ENCODE measurements around the gene KSR2.

KSR2 gene

DNA sequence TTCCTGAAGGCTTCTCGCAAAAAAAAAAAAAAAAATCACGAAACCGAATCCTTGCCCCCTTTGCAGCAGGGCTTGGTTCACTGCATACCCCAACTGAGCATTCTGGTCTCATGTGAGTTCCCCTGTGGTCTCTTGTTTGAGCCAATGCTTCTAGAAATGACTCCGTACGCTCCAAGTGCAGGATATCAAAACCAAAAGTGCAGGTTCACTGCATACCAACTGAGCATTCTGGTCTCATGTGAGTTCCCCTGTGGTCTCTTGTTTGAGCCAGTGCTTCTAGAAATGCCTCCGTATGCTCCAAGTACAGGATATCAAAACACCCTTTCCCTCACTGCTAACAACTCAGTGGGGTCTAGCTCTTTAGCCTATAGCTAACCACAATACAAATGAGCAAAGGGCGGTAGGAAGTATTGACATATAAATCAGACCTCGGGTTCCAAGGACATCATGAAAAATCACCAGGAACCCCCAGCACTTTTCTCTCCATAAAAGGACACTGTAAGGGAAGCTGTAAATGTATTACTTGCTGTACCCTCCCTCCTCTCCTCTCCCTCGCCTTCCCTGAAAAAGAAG is 401.1 kb downstream of the KSR2 start:
- DNase-seq (ENCODE audit: insufficient read length, low spot score) (no peak), FAIRE-seq (no peak)
- TF ChIP-seq SPI1 (IDR thresholded peaks at IDR 0.05; ENCODE audit: low read depth, low read length) (no peak), POLR2AphosphoS5 (IDR thresholded peaks at IDR 0.05; ENCODE audit: low read depth, low read length) (no peak), POLR2A (IDR thresholded peaks at IDR 0.05; ENCODE audit: low read depth, low read length) (no peak), TAF1 (IDR thresholded peaks at IDR 0.05; ENCODE audit: low read depth, low read length) (no peak), PAX5 (IDR thresholded peaks at IDR 0.05; ENCODE audit: insufficient read depth, low read length, severe bottlenecking) (no peak), POU2F2 (IDR thresholded peaks at IDR 0.05; ENCODE audit: low read depth, low read length) (no peak)

DNA sequence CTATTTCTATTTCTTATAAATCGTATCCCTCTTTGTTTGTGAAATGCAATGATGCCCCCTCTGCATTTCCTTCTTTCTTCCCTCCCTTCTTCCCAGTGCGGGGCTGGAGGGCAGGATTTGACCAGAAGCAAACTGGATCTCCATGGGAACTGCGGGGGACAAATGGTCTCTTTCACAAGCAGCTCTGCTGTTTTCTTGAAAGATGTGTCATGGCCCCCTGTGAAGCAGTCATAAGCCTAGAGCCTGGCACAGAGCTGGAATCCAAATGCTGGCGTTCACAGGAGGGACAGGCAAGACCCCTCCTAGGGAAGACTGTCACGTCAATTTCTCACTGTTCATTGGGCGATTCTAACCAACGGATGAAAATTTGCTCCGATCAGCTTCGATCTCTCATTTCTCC is 403.9 kb downstream of the KSR2 start:
- FAIRE-seq (no peak), DNase-seq (ENCODE audit: insufficient read length, low spot score) (no peak)
- TF ChIP-seq SPI1 (IDR thresholded peaks at IDR 0.05; ENCODE audit: low read depth, low read length) (no peak), TAF1 (IDR thresholded peaks at IDR 0.05; ENCODE audit: low read depth, low read length) (no peak)

DNA sequence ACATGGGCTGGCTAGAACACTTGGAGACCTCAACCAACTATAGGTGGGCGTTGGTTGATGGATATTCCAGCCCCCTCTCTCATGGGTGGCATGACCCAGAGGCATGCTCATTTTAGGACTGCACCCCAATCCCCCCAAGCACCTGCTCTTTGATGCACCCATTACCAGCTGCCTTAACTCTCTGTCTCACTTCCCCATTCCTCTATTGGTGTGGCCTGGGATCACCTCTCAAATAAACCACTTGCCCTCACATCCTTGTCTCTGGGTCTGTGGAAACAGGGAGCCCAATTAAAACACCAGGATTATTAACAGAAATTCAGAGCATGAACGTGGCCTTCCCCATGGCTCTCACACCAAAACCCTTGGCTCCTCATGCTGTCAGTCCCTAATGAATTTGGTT is 405.1 kb downstream of the KSR2 start:
- no peak for TF ChIP-seq POLR2A (IDR thresholded peaks at IDR 0.05; ENCODE audit: low read depth, low read length)
- peak; percentile 72 for TF ChIP-seq SPI1 (IDR thresholded peaks at IDR 0.05; ENCODE audit: low read depth, low read length)
- no peak for TF ChIP-seq TAF1 (IDR thresholded peaks at IDR 0.05; ENCODE audit: low read depth, low read length)
- TF ChIP-seq PAX5 (IDR thresholded peaks at IDR 0.05; ENCODE audit: insufficient read depth, low read length, severe bottlenecking) = no peak
- FAIRE-seq (no peak), DNase-seq (ENCODE audit: insufficient read length, low spot score) (no peak)

DNA sequence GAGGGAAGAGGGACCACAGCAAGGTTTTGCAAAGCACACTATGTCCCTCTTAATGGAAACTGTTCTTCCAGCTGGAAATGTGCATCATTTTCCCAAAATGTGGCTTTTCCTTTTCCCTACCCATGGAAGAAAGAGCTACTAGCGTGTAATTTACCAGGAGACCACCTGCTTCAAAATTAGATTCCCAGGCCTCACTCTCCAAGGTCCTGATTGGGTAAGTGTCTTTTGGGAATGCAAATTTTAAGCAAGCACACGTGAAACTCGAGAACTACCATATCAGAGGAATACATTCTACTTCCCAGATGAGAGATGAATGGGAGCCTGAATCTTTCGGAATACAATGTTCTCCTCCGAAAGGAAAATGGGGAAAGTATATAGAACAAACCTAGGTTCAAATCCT is 405.8 kb downstream of the KSR2 start:
- FAIRE-seq = no peak
- TF ChIP-seq POLR2A (IDR thresholded peaks at IDR 0.05; ENCODE audit: low read depth, low read length) (no peak), POLR2AphosphoS5 (IDR thresholded peaks at IDR 0.05; ENCODE audit: low read depth, low read length) (no peak), PAX5 (IDR thresholded peaks at IDR 0.05; ENCODE audit: insufficient read depth, low read length, severe bottlenecking) (no peak), SPI1 (IDR thresholded peaks at IDR 0.05; ENCODE audit: low read depth, low read length) (no peak), TAF1 (IDR thresholded peaks at IDR 0.05; ENCODE audit: low read depth, low read length) (no peak), POU2F2 (IDR thresholded peaks at IDR 0.05; ENCODE audit: low read depth, low read length) (no peak)
- DNase-seq (ENCODE audit: insufficient read length, low spot score) = no peak

DNA sequence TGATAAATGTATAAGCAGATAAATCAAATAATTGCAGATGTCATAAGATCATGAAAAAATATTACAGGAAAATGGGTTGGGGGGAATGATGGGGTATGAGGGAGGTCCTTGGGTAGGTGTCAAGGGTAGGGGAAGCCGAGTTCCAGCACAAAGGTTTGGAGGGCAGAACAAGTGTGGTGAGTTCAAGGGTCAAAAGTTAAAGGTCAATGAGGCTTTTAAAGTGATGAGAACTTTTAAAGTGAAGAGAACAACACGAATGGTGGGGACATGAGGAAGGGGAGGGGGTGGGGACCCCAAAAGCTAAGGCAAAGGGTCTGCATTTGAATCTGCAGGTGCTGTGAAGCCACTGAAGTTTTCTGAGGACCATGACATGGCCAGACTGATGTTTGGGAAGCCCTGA is 406.8 kb downstream of the KSR2 start:
- no peak for DNase-seq (ENCODE audit: insufficient read length, low spot score)
- TF ChIP-seq PAX5 (IDR thresholded peaks at IDR 0.05; ENCODE audit: insufficient read depth, low read length, severe bottlenecking) (no peak), POU2F2 (IDR thresholded peaks at IDR 0.05; ENCODE audit: low read depth, low read length) (no peak), SPI1 (IDR thresholded peaks at IDR 0.05; ENCODE audit: low read depth, low read length) (no peak), POLR2A (IDR thresholded peaks at IDR 0.05; ENCODE audit: low read depth, low read length) (no peak), TAF1 (IDR thresholded peaks at IDR 0.05; ENCODE audit: low read depth, low read length) (no peak), POLR2AphosphoS5 (IDR thresholded peaks at IDR 0.05; ENCODE audit: low read depth, low read length) (no peak)
- FAIRE-seq = no peak

DNA sequence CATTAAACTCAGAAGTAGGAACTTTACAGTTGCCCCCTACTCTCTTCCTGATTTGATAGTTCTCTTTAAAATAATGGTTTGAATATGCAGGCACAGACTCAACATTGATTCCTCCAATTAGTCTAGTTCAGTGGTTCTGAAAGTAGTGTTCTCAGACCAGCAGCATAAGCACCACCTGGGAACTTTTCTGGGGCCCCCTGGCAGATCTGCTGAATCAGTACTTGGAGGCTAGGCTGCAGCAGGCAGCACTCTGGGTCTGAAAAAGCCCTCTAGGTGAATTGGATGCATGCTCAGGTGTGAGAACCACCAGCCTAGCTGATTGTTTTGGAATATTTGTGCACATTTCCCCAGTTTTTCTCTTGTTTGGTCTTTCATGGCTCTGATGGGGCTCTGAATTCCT is 408.8 kb downstream of the KSR2 start:
- FAIRE-seq = no peak
- TF ChIP-seq POU2F2 (IDR thresholded peaks at IDR 0.05; ENCODE audit: low read depth, low read length) (no peak), PAX5 (IDR thresholded peaks at IDR 0.05; ENCODE audit: insufficient read depth, low read length, severe bottlenecking) (no peak), TAF1 (IDR thresholded peaks at IDR 0.05; ENCODE audit: low read depth, low read length) (no peak), POLR2A (IDR thresholded peaks at IDR 0.05; ENCODE audit: low read depth, low read length) (no peak), SPI1 (IDR thresholded peaks at IDR 0.05; ENCODE audit: low read depth, low read length) (no peak), POLR2AphosphoS5 (IDR thresholded peaks at IDR 0.05; ENCODE audit: low read depth, low read length) (no peak)
- DNase-seq (ENCODE audit: insufficient read length, low spot score) = no peak

DNA sequence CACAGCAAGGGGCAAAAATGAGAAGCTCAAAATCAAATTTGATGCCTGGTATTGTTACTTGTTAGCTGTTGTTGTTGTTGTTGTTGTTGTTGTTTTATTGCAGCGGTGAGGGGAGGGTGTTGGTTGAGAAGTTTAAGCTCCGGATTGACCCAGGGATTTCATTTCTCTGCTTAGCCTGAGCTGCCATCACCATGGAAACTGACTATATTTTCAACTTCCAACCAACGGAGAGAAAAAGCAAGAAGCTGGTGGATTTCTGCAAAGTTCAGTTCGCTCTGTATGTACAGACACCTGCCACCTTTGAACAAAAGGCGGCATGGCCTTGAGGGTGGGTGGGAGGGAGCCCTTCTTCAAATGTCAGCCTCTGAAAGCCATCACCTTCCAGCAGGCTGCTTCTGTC is 412.9 kb downstream of the KSR2 start:
- TF ChIP-seq PAX5 (IDR thresholded peaks at IDR 0.05; ENCODE audit: insufficient read depth, low read length, severe bottlenecking) (no peak), SPI1 (IDR thresholded peaks at IDR 0.05; ENCODE audit: low read depth, low read length) (no peak), POU2F2 (IDR thresholded peaks at IDR 0.05; ENCODE audit: low read depth, low read length) (no peak), POLR2AphosphoS5 (IDR thresholded peaks at IDR 0.05; ENCODE audit: low read depth, low read length) (no peak)
- FAIRE-seq (no peak), DNase-seq (ENCODE audit: insufficient read length, low spot score) (no peak)

DNA sequence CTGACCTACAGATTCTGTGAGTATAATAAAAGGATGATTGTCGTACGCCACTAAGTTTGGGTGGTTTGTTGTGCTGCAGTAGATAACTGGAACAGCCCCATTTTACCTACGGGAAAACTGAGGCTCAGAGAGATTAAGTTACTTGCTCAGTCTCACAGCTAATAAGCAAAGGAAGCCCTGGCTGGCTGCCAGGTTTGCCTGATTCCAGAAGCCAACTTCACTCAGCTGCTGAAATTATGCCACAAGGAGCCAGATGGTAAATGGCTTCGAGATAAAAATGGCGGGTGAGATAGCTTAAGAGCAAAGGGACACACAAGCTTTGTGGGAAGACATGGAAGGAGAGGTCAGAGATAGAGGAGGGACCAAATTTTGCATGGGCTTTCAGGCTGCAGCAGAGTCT is 415.8 kb downstream of the KSR2 start:
- no peak for TF ChIP-seq POU2F2 (IDR thresholded peaks at IDR 0.05; ENCODE audit: low read depth, low read length)
- TF ChIP-seq TAF1 (IDR thresholded peaks at IDR 0.05; ENCODE audit: low read depth, low read length) = no peak
- TF ChIP-seq POLR2AphosphoS5 (IDR thresholded peaks at IDR 0.05; ENCODE audit: low read depth, low read length) = no peak
- no peak for TF ChIP-seq POLR2A (IDR thresholded peaks at IDR 0.05; ENCODE audit: low read depth, low read length)
- no peak for TF ChIP-seq PAX5 (IDR thresholded peaks at IDR 0.05; ENCODE audit: insufficient read depth, low read length, severe bottlenecking)
- TF ChIP-seq SPI1 (IDR thresholded peaks at IDR 0.05; ENCODE audit: low read depth, low read length) = no peak
- DNase-seq (ENCODE audit: insufficient read length, low spot score) (no peak), FAIRE-seq (no peak)

DNA sequence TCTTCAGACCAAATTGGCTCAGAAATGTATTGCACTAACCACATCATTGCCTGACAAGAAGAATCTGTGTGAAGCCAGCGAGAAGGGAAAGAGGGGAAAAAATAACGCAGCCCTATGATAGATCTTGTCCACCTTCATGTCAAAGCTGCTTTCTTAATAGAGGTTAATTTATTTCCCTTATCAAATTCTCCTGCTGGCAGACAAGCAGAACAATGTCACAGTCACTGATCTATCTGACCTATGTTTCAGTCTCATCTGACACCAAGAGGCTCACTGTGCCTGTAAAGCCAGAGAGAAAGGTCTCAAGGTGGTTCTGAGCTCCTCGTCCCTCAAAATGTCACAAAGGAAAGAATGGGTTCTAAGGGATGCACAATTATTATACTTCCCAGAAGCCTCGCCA is 417.1 kb downstream of the KSR2 start:
- DNase-seq (ENCODE audit: insufficient read length, low spot score) (no peak), FAIRE-seq (no peak)
- TF ChIP-seq TAF1 (IDR thresholded peaks at IDR 0.05; ENCODE audit: low read depth, low read length) = no peak
- no peak for TF ChIP-seq SPI1 (IDR thresholded peaks at IDR 0.05; ENCODE audit: low read depth, low read length)
- no peak for TF ChIP-seq POU2F2 (IDR thresholded peaks at IDR 0.05; ENCODE audit: low read depth, low read length)
- no peak for TF ChIP-seq POLR2AphosphoS5 (IDR thresholded peaks at IDR 0.05; ENCODE audit: low read depth, low read length)
- no peak for TF ChIP-seq POLR2A (IDR thresholded peaks at IDR 0.05; ENCODE audit: low read depth, low read length)
- no peak for TF ChIP-seq PAX5 (IDR thresholded peaks at IDR 0.05; ENCODE audit: insufficient read depth, low read length, severe bottlenecking)

DNA sequence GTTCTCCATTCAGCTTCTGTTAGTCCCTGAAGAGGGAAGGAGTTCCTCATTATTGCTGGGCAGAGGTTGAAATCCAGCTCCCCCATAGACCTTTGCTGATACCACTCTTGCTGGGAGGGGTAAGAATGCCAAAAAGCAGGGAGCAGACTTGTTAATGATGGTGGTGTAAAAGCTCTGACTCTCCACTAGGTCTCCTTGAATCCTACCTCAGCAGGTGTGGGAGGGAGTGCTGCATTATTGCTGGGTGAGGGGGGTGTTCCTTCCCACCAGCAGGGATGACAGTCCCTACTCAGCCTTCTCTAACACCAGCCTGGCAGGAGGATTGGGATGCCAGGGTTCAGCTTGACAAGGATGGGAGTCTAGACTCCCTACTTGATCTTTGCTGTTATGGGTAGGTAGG is 421.6 kb downstream of the KSR2 start:
- no peak for DNase-seq (ENCODE audit: insufficient read length, low spot score)
- TF ChIP-seq POLR2AphosphoS5 (IDR thresholded peaks at IDR 0.05; ENCODE audit: low read depth, low read length) = no peak
- no peak for TF ChIP-seq POU2F2 (IDR thresholded peaks at IDR 0.05; ENCODE audit: low read depth, low read length)
- no peak for TF ChIP-seq PAX5 (IDR thresholded peaks at IDR 0.05; ENCODE audit: insufficient read depth, low read length, severe bottlenecking)
- no peak for TF ChIP-seq SPI1 (IDR thresholded peaks at IDR 0.05; ENCODE audit: low read depth, low read length)
- TF ChIP-seq TAF1 (IDR thresholded peaks at IDR 0.05; ENCODE audit: low read depth, low read length) = no peak
- no peak for TF ChIP-seq POLR2A (IDR thresholded peaks at IDR 0.05; ENCODE audit: low read depth, low read length)
- FAIRE-seq = no peak

All from GM12891 (cell line).